HEK293T (cell line): Measurements from ENCODE around the gene ABLIM2.

ENCODE experiments used
- ARNT ChIP-seq: fragments of 450-650 bp; IDR thresholded peaks from 2 replicates; pipeline ENCODE4 v1.6.1; 2017; ENCODE audit warnings: mild to moderate bottlenecking
- BHLHE40 ChIP-seq: fragments of 450-650 bp; IDR thresholded peaks from 2 replicates; pipeline ENCODE4 v1.6.1; 2016; ENCODE audit warnings: mild to moderate bottlenecking, moderate library complexity, borderline replicate concordance
- CTBP1 ChIP-seq: fragments of 450-650 bp; IDR thresholded peaks from 2 replicates; pipeline ENCODE4 v1.6.1; 2016; ENCODE audit warnings: borderline replicate concordance
- FOXA1 ChIP-seq: fragments of 450-650 bp; IDR thresholded peaks from 2 replicates; pipeline ENCODE4 v1.6.1; 2016; ENCODE audit warnings: mild to moderate bottlenecking
- FOXK2 ChIP-seq: fragments of 450-650 bp; IDR thresholded peaks from 2 replicates; pipeline ENCODE4 v1.6.1; 2016; ENCODE audit warnings: mild to moderate bottlenecking
- FOXM1 ChIP-seq: fragments of 450-650 bp; IDR thresholded peaks from 2 replicates; pipeline ENCODE4 v1.6.1; 2017; ENCODE audit warnings: mild to moderate bottlenecking, borderline replicate concordance
- L3MBTL2 ChIP-seq: fragments of 450-650 bp; conservative IDR thresholded peaks from 2 replicates; pipeline ENCODE4 v1.6.1; 2016; ENCODE audit warnings: mild to moderate bottlenecking
- NFRKB ChIP-seq: fragments of 450-650 bp; IDR thresholded peaks from 2 replicates; pipeline ENCODE4 v1.6.1; 2016; ENCODE audit warnings: mild to moderate bottlenecking, moderate library complexity
- PKNOX1 ChIP-seq: fragments of 450-650 bp; IDR thresholded peaks from 2 replicates; pipeline ENCODE4 v1.6.1; 2016
- SP1 ChIP-seq: fragments of 450-650 bp; IDR thresholded peaks from 2 replicates; pipeline ENCODE4 v1.6.1; 2017
- ZNF384 ChIP-seq: fragments of 450-650 bp; IDR thresholded peaks from 2 replicates; pipeline ENCODE4 v1.6.1; 2016

- TF ChIP-seq NFRKB (no peak), SP1 (no peak), FOXM1 (no peak), BHLHE40 (no peak), ARNT (no peak), FOXA1 (no peak), PKNOX1 (no peak), CTBP1 (no peak), FOXK2 (no peak), L3MBTL2 (no peak), ZNF384 (no peak)
These were observed 68.3 kb downstream of the ABLIM2 start for GRCh38 chr4:8090312-8090711.
